Type B pancreatic cell (in vitro differentiated cells): ENCODE measurements around the gene PEX5L. TPM values are rescaled to one million over a fixed set of nuclear protein-coding genes. Genes with fewer than 3 reads are reported as not detected.
"Not testable (repeated sequence)": the region's sequence is repeated elsewhere in the genome, so short reads cannot be mapped to it uniquely, and the experiment has no call there.

Source experiments
- DNase-seq: peaks from one replicate; pipeline ENCODE4 v3.0.0; 2021; ENCODE audit warnings: mixed read lengths; ENCODE audit not compliant: unreplicated experiment; ENCODE audit errors: extremely low spot score
- H3K27ac Mint-ChIP-seq: 2 replicates; pipeline ENCODE4 v1.8.0; 2021; ENCODE audit warnings: mild to moderate bottlenecking, mixed read lengths
- H3K27me3 Mint-ChIP-seq: 2 replicates; pipeline ENCODE4 v1.8.0; 2021; ENCODE audit warnings: mixed read lengths
- H3K36me3 Mint-ChIP-seq: 2 replicates; pipeline ENCODE4 v1.8.0; 2021; ENCODE audit warnings: mixed read lengths
- H3K4me1 Mint-ChIP-seq: one replicate; pipeline ENCODE4 v1.8.0; 2021; ENCODE audit warnings: mixed read lengths; ENCODE audit not compliant: unreplicated experiment
- H3K4me3 Mint-ChIP-seq: 2 replicates; pipeline ENCODE4 v1.8.0; 2021; ENCODE audit warnings: mild to moderate bottlenecking, mixed read lengths
- H3K9me3 Mint-ChIP-seq: 2 replicates; pipeline ENCODE4 v1.8.0; 2021; ENCODE audit warnings: mixed read lengths
- CTCF ChIP-seq: fragments of 200-600 bp; sonication (generic); conservative IDR thresholded peaks from 2 replicates; pipeline ENCODE4 v1.5.0; 2021; ENCODE audit warnings: antibody characterized with exemption, mild to moderate bottlenecking
- total RNA-seq: library from RNA; stranded (reverse); gene quantifications from 2 replicates; pipeline ENCODE4 v1.2.1, GENCODE V29; 2021; ENCODE audit warnings: low replicate concordance

PEX5L gene
- total RNA-seq, 1 donor from 2014 or later = 1.1 TPM

- DNase-seq = no peak
- no peak for TF ChIP-seq CTCF
Measured at GRCh38 chr3:179791793-179792192, 244.9 kb downstream of the PEX5L start.

GRCh38 chr3:179788996-179789395 is 247.7 kb downstream of the PEX5L start:
- TF ChIP-seq CTCF = no peak
- Mint-ChIP-seq H3K27ac (no peak overlapping the region), H3K4me1 (no peaks in the 10 kb centered on the region), H3K9me3 (no peaks in the 10 kb centered on the region), H3K36me3 (no peaks in the 10 kb centered on the region), H3K27me3 (no peaks in the 10 kb centered on the region), H3K4me3 (no peak overlapping the region)
- DNase-seq = no peak

More at GRCh38 chr3:179791793-179792192, 244.9 kb downstream of the PEX5L start:
- no peaks in the 10 kb centered on the region for H3K36me3 Mint-ChIP-seq
- no peaks in the 10 kb centered on the region for H3K9me3 Mint-ChIP-seq
- H3K4me3 Mint-ChIP-seq = no peak overlapping the region
- no peaks in the 10 kb centered on the region for H3K4me1 Mint-ChIP-seq
- no peaks in the 10 kb centered on the region for H3K27me3 Mint-ChIP-seq
- H3K27ac Mint-ChIP-seq = no peak overlapping the region

GRCh38 chr3:179782841-179783240 is 253.9 kb downstream of the PEX5L start:
- DNase-seq, H3K27me3 Mint-ChIP-seq, H3K9me3 Mint-ChIP-seq, H3K27ac Mint-ChIP-seq, H3K4me1 Mint-ChIP-seq, H3K4me3 Mint-ChIP-seq: not testable (repeated sequence)
- H3K36me3 Mint-ChIP-seq = peaks cover 24% of the 10 kb centered on the region

GRCh38 chr3:179775416-179776122 is 261.2 kb downstream of the PEX5L start:
- no peak for DNase-seq
- no peak for TF ChIP-seq CTCF
- peaks cover 26% of the 10 kb centered on the region for H3K36me3 Mint-ChIP-seq

GRCh38 chr3:179772297-179772696 is 264.4 kb downstream of the PEX5L start:
- DNase-seq = no peak
- H3K27ac Mint-ChIP-seq = no peak overlapping the region
- no peak overlapping the region for H3K4me3 Mint-ChIP-seq
- H3K36me3 Mint-ChIP-seq = peaks cover 10% of the 10 kb centered on the region
- H3K9me3 Mint-ChIP-seq = no peaks in the 10 kb centered on the region
- no peak for TF ChIP-seq CTCF
- H3K27me3 Mint-ChIP-seq = no peaks in the 10 kb centered on the region
- H3K4me1 Mint-ChIP-seq = no peaks in the 10 kb centered on the region

More at GRCh38 chr3:179775416-179776122, 261.2 kb downstream of the PEX5L start:
- Mint-ChIP-seq H3K27me3 (no peaks in the 10 kb centered on the region), H3K9me3 (peaks cover 8% of the 10 kb centered on the region), H3K27ac (no peak overlapping the region), H3K4me3 (no peak overlapping the region), H3K4me1 (no peaks in the 10 kb centered on the region)

GRCh38 chr3:179771797-179772196 is 264.9 kb downstream of the PEX5L start:
- Mint-ChIP-seq H3K4me3 (no peak overlapping the region), H3K27me3 (no peaks in the 10 kb centered on the region), H3K4me1 (no peaks in the 10 kb centered on the region), H3K27ac (no peak overlapping the region), H3K36me3 (peaks cover 13% of the 10 kb centered on the region), H3K9me3 (no peaks in the 10 kb centered on the region)
- DNase-seq = no peak
- no peak for TF ChIP-seq CTCF
